ENCODE data around the gene GPBP1L1. TPM values are rescaled to one million over a fixed set of nuclear protein-coding genes. Genes with fewer than 3 reads are reported as not detected.

GPBP1L1 gene
- polyA plus RNA-seq, 3 donors, result 101 to 123 (median 119) TPM

DNA sequence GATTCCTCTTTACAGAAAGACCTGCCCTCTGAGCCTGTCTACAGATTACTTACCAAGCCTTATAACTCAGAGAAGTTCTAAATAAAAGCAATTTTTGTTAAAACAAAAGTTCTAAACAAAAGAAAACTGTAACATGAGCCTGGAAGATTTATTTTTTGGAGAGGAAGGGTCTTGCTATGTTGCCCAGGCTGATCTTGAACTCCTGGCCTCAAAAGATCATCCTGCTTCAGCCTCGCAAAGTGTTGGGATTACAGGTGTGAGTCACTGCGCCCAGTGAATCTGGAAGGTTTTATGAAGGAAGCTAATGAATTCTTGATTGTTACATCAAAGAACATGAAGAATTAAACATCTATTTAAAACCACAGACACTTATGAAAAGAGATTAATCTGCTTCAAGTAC lies 27.1 kb downstream of the GPBP1L1 start:
- DNase-seq (ENCODE audit: extremely low read depth in 1 of 11, low read depth in 9 of 11, low spot score in 4 of 11), result no peak

DNA sequence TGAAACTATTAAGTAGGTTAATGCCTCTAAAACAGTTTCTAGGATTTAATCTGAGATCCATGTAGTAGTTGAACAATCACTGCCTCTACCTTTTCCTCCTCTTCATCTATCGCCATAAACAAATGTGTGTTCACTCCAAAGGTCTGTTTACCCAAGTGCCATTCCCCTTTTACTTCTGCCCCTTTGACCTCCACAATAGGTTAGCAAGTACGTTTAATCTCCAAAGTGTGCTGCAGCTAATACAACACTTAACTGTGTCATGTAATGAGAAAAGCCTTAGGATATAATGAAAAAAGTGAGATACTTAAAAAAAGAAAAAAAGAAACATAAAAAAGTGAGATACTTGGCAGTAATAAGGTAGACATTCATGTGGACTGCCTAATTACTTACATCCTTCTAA lies 28.2 kb downstream of the GPBP1L1 start:
- no peak for DNase-seq (ENCODE audit: extremely low read depth in 1 of 11, low read depth in 9 of 11, low spot score in 4 of 11)

DNA sequence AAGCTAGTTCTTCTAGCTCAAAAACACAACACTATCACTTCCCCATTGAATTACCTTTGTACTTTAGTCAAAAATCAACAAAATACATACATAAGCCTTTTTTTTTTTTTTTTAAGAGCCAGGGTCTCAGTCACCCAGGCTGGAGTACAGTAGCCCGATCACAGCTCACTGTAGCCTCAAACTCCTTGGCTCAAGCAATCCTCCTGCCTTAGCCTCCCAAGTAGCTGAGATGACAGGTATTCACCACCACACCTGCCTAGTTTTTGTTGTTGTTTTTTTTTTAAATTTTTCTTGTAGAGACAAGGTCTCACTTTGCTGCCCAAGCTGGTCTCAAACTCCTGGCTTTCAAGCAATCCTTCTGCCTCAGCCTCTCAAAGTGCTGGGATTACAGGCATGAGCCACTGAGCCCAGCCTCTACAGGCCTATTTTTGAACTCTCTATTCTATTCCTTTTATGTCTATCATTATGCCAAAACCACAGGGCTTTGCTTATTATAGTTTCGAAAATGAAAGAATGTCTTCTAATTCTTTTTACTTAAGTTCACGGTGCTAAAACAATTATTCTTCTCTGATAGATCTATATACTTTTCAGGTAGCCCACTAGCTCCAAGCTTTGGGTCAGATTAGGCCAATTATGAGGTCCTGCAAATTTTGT lies 29.6 kb downstream of the GPBP1L1 start:
- no peak for DNase-seq (ENCODE audit: extremely low read depth in 1 of 11, low read depth in 9 of 11, low spot score in 4 of 11)

DNA sequence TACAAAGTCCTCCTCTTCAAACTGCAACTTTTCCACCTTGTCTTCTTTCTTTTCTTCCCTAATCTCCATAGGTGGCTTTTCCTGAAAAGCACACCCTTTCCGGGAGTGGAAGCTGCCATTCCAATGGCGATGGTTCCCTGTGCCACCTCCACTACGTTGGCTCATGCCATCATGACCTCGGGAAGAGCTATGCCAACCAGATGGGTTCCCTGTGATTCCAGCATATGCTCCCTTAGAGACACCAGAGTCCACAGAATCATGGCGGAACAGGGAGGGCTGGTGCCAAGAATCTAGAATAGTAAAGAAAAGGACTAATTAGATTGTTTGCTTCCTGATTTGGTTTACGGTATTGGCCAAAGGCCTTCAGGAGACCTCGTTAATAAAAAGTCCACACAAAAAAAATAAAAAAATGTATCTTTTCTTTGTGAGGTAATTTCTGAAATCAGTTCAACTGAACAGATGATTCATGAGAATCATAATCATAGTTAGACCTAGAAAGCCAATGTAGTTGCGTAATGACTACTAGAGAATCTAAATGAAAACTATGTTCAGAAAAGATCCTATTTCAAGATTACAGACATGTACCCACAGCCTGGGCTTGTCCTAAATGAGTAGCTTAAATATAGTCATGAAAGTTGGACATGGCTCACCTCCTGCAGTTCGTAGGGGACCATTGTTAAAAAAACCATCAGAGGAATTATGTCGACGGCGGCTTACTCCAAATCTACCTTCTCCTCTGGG lies 31.6 kb downstream of the GPBP1L1 start:
- DNase-seq (ENCODE audit: extremely low read depth in 1 of 11, low read depth in 9 of 11, low spot score in 4 of 11), result no peak

DNA sequence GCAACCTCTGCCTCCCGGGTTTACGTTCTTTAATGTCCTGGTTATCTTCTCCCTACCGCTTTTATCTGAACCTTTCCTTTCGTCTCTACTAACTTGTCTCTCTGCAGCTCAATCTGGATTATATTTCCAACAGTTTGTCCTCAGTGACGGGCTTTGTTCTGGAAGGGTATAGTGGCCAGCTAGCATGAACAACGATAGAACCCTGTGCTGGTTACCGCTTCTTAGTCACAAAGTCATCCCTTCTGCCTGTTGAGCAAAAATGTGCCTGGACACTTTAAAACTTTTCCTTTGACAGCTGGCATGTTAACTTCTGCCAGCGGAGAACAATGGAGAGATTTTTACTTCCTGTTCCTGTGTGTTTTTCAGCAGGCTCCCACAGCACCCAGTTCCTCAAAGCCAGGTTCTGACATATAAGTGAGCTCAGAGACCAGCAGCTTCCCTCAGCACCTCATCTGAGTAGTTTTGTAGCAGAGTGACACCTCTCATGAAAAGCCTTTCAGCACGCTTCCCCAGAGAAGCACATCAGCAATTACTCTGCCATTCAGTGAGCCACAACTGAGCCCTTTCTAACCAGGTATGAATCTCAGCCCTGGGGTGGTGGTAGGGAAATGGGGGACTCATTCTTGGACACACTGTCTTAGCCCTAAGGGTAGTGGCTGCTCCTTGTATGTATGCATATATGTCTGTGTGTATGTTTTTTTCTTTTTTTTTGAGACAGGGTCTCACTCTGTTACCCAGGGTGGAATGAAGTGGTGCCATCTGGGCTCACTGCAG lies 38.9 kb downstream of the GPBP1L1 start:
- no peak for DNase-seq (ENCODE audit: extremely low read depth in 1 of 11, low read depth in 9 of 11, low spot score in 4 of 11)

DNA sequence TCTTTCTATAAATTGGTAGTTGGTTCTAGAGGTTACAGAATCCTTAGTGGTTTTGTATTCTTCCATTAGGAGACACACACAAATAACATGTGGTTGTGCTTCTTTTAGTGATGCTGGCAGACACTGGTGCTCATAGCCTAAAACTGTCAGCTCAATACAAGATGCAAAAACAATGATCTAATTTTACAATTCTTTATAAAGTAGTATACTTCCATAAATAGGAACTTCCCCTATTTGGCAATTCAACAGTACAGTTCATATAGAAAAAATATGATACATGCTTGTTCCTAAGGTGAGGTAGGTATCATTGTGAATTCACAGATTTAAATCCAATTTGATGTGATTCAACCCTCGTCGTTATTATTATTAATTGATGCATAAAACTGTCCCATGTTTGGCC lies 41.7 kb downstream of the GPBP1L1 start:
- no peak for DNase-seq (ENCODE audit: extremely low read depth in 1 of 11, low read depth in 9 of 11, low spot score in 4 of 11)

- no peak for DNase-seq (ENCODE audit: extremely low read depth in 1 of 11, low read depth in 9 of 11, low spot score in 4 of 11)
Measured at GRCh38 chr1:45643978-45644377, 42.4 kb downstream of the GPBP1L1 start.

DNA sequence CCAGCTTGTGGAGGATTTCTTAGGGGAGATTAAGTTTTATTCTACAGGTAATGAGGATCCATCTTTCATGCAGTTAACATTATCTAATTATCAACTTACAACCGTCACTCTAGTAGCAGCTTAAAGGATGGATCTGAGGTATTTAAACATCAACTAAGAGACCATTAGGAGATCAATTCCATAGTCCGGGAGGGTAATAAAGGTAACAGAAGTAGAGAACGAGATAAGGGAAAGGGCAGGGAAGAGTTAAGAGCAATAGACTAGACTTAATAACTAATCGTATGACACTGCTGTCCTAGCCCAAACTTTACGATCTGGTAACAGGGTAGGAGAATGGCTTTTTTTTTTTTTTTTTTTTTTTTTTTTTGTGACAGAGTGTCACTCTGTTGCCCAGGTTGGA lies 43.0 kb downstream of the GPBP1L1 start:
- no peak for DNase-seq (ENCODE audit: extremely low read depth in 1 of 11, low read depth in 9 of 11, low spot score in 4 of 11)

- no peak for DNase-seq (ENCODE audit: extremely low read depth in 1 of 11, low read depth in 9 of 11, low spot score in 4 of 11)
Measured at GRCh38 chr1:45640293-45640692, 46.0 kb downstream of the GPBP1L1 start.

GRCh38 chr1:45635211-45635610 lies 51.1 kb downstream of the GPBP1L1 start:
- DNase-seq (ENCODE audit: extremely low read depth in 1 of 11, low read depth in 9 of 11, low spot score in 4 of 11), result no peak

GRCh38 chr1:45630429-45630828 lies 55.9 kb downstream of the GPBP1L1 start:
- no peak for DNase-seq (ENCODE audit: extremely low read depth in 1 of 11, low read depth in 9 of 11, low spot score in 4 of 11)

DNA sequence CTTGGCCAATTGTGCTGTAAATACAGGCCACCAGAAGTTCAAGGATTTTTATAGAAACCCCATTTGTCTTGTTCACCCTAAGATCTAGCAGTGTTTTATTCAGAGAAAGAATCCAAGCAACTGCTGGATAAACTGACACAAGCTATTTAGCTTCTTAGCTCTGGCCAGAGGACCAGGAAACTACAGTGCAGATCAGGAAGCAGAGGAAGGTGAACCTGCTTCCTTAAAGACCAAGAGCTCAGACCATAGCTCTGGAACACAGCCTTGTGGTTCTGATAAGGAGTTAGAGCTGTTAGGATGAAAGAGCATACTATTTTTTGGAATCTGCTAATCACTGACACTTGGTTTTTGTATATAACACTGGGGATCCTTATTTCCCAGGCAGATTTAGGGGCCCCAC lies 57.3 kb downstream of the GPBP1L1 start:
- no peak for DNase-seq (ENCODE audit: extremely low read depth in 1 of 11, low read depth in 9 of 11, low spot score in 4 of 11)

DNA sequence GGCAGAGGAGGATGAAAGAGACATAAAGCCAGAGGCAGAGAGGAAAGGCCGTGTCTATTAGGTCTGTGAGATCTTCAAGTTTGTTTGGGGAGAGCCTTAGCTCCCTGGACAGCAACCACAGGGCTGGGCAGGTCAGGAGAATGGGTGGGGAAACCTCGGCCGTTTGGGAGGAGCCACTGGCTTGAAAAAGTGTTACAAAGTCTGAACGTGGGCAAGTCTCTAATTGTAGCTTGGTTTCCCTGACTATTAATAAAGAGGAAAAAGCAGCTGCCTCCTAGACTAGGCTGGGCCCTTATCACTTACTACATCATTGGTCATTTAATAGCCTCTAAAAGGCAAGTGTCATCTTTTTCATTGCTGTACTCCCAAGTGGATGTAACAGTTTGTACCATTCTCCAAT lies 62.4 kb downstream of the GPBP1L1 start, which contains the start of gene CCDC17:
Gene CCDC17, minus strand, starts transcription at position 83 of the 400 bp plus-strand sequence. CDS start 145 bp downstream, outside the sequence.
- DNase-seq (ENCODE audit: extremely low read depth in 1 of 11, low read depth in 9 of 11, low spot score in 4 of 11), result no peak

DNA sequence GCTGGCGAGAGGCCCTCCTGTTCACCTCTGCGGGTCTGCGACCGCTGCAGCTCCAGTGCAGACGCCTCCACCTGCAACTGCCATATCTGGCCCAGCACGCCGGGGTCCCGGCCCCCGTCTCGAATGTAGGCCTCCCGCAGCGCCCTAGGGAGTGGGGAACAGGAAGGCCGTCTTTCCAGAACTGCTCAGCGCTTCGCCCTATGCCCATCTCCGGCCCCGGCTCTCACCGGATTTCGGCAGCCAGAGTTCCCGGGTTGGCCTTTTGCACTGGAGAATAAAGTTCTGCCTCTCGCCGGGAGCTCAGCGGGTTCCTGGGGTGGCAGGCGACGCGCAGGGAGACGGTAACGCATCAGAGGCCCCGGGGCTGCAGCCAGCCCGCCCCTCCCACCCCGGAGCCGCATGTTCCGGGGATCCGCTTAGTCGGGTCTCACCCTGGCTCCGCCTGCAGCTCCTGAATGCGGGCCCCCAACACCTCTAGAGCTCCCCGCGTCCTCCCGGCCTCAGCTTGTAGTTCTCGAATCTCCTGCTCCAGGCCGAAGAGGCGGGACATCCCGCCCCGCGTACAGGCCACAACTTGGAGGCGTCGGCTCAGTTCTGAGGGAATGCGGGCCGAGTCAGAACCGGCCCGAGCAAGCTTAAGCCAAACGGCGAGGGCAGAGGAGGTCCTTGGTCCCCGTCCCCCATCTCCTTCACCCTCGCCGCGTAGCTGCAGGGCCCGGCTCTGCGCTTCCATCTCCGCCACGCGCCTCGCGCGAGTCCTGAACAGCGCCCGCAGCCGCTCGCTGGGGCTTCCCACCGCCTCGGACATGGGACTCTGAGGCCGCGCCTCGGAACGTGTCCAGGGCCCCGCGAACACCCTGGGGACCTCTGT lies 63.6 kb downstream of the GPBP1L1 start:
- DNase-seq (ENCODE audit: extremely low read depth in 1 of 11, low read depth in 9 of 11, low spot score in 4 of 11), result peak in 5 of 11 donors; percentile 9 to 14 (median 13)

GRCh38 chr1:45621895-45622523 lies 64.3 kb downstream of the GPBP1L1 start:
- peak in 2 of 11 donors; percentile 6 to 12 for DNase-seq (ENCODE audit: extremely low read depth in 1 of 11, low read depth in 9 of 11, low spot score in 4 of 11)

- no peak for DNase-seq (ENCODE audit: extremely low read depth in 1 of 11, low read depth in 9 of 11, low spot score in 4 of 11)
Measured at GRCh38 chr1:45621501-45621836, 64.9 kb downstream of the GPBP1L1 start.

GRCh38 chr1:45620588-45621500 lies 65.5 kb downstream of the GPBP1L1 start:
- DNase-seq (ENCODE audit: extremely low read depth in 1 of 11, low read depth in 9 of 11, low spot score in 4 of 11), result no peak
